HG02623 (cell line): ENCODE measurements around the gene NNT.
"Not testable (repeated sequence)": the region's sequence is repeated elsewhere in the genome, so short reads cannot be mapped to it uniquely, and the experiment has no call there.

Experiments used
- ATAC-seq: cut with Tn5 transposase; IDR thresholded peaks from one replicate; pipeline ENCODE4 v1.9.1; 2021; ENCODE audit warnings: moderate library complexity; ENCODE audit not compliant: unreplicated experiment

NNT gene

GRCh38 chr5:43602461-43603343, at the start of gene NNT:
NNT (plus strand) TSS chr5:43603180; CDS start chr5:43609196, 6,016 bp downstream.
- peak; percentile 77 for ATAC-seq

GRCh38 chr5:43553381-43553780, 49.6 kb upstream of the NNT start:
- ATAC-seq, result no peak

DNA sequence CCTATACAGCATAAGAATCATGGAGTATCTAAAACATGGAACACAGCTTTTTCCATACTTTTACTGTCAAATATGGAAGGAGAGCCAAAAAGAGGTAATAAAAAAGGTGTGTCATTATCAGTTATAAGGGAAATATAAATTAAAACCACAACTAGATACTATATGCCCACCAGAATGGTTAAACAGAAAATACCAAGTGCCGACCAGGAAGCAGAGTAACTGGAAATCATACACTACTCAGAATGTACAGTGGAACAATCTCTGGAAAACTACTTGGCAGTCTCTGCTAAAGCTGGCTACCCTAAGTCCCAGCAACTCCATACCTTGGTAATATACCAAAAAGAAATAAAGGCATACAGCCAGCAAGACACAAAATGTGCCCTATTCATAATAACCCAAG, 48.5 kb upstream of the NNT start:
- ATAC-seq, result no peak

DNA sequence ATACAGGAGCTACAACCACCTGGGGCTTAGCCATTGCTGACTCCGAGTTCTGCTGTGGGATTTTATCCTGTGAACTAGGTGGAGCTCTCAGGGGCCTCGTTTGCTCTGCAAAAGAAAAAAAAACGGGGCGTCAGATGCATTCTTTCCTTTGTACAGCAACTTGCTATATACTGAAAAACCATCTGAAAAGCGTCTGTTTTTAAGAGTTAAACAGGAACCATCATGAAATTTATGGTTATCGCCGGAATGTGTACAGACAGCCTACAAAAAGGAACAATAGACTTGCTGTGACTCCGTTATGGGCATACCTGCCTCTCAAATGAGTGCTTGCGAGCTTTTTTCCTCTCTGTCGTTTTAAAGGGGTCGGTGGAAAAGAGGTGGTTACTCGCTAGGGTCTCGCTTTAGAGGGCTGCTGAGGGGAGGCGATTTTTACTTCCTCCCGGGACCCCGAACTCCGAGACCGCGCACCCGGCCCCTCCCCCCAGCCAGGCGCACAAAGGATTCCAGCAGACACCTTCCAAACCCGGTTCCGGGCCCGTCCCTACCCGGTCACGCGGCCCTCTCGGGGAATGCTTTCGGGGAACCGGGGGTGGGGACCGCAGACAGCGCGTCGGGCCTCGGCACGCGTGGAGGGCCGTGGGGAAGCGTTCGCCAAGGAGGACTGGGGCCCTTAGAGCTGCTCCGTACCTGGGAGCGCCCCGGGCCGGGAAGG, 46.9 kb upstream of the NNT start:
- no peak for ATAC-seq

DNA sequence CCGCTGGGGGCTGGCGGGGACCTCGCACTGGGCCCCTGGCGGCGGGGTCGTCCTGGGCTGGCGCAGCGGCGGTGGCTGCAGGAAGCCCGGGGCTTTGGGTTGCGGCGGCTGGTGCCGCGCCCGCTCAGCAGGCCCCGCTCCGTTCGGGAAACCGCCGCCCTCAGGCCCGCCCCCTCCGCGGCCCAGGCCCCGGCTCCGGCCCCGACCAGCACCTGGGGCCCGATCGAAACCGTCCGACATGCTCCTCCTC, 46.4 kb upstream of the NNT start:
- ATAC-seq, result peak; percentile 89

- ATAC-seq, result peak; percentile 69
Measured at GRCh38 chr5:43556857-43557542, 46.0 kb upstream of the NNT start, which contains the start of gene PAIP1. PAIP1 (minus strand) TSS chr5:43557077; CDS start chr5:43556846, 231 bp downstream.

GRCh38 chr5:43560128-43560527, 42.9 kb upstream of the NNT start:
- ATAC-seq, result no peak

DNA sequence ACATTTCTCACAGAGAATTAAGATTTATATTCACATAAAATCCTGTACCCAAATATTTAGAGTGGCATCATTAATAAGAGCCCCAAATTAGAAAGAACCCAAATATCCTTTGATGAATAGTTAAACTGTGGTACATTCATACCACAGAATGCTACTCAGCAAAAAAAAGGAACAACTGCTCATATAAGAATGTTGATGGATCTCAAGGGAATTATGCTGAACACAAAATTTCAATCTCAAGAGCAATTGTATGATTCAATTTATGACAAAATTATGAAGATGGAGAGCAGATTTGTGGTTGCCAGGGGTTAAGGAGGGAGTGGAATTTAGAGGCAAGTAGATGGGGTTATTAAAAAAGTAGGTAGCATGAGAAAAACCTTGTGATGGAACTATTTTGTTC, 41.6 kb upstream of the NNT start:
- no peak for ATAC-seq

- no peak for ATAC-seq
Measured at GRCh38 chr5:43563321-43563720, 39.7 kb upstream of the NNT start.

DNA sequence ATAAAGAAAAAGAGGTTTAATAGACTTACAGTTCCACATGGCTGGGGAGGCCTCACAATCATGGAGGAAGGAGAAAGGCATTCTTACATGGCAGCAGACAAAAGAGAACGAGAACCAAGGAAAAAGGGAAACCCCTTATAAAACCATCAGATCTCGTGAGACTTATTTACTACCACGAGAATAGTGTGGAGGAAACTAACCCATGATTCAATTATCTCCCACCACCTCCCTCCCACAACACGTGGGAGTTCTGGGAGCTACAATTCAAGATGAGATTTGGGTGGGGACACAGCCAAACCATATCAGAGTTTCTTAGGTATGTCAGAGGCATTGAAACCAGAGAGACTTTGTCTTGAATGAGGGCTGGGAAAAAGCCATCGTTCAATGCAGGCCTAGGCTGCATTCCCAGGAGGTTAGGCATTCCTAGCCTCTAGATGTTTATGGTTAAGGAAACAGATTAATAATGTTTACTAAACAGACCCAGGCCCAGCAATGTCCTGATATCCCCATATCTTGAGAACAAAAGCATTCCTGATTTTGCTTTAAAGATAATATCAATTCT, 38.6 kb upstream of the NNT start:
- ATAC-seq, result no peak

GRCh38 chr5:43565043-43565442, 37.9 kb upstream of the NNT start:
- no peak for ATAC-seq

- ATAC-seq, result peak; percentile 73
Measured at GRCh38 chr5:43567967-43568366, 35.0 kb upstream of the NNT start.

DNA sequence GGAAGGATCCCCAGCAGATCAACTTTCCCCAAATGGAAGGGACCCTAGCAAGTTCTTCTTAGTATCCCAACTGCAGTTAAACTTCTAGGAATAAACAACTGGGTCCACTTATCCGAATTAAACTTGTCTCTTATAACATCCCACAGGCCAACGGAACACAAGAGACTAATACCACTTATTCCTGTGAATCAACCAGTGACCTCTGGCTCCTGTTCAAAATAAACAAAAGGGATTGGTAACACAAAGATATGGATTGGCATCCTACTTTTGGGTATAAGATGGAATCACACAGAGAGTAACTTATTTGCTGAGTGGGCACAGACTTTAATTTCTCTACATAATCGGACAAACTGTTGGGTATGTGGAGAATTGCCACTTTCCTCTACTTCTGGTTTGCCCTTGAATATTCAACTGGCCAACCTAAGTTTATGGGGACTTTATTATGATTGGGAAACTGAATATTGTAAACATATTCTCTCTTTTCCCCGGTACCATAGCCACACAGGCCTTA, 33.7 kb upstream of the NNT start:
- no peak for ATAC-seq

DNA sequence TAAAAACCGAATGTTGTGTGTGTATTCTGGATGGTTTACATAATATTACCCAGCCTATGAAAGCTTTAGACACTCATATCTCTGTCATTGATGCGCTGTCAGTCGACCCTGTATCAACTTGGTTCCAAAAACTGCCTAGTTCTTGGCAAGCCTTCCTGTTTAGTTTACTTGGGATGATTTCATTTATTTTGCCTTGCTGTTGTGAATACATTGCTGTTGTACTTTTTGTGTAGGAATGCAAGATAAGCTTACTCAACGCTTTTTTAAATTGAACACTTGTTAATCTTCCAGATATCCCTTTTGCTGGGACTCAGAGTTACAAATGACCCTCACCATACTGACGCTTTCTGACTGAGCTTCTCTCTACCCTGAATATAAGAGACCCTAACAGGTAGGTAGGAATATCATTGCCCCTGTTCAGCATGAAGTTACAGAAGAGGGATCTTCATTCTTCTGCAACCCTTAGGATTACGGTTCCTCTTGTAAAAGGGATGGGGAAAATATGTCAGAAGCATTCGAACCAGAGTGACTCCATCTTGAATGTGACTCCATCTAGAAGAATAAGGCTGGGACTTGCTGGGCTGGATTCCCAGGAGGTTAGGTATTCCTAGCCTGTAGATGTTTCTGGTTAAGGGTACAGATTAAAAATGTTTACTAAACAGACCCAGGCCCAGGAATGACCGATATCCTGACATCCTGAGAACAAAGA, 32.4 kb upstream of the NNT start:
- ATAC-seq, result no peak

- no peak for ATAC-seq
Measured at GRCh38 chr5:43571237-43571636, 31.7 kb upstream of the NNT start.

DNA sequence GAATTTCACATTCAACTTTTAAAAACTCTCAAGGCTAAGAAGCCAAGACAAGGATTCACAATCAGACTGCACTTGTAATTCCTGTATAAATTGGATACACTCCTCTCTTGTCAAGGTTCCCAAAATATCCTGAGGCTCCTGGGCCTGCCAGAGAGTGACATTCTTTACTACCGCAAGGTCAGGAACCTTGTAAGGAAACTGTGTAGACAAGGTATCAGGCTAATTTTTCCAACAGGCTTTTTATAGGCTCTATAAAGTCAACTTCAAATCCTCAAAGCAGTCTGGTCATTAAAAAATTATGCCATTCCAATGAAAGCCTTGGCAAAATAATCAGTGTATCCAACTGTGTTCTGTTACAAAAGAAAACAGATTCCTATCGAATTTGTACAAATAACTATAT, 30.6 kb upstream of the NNT start:
- no peak for ATAC-seq

DNA sequence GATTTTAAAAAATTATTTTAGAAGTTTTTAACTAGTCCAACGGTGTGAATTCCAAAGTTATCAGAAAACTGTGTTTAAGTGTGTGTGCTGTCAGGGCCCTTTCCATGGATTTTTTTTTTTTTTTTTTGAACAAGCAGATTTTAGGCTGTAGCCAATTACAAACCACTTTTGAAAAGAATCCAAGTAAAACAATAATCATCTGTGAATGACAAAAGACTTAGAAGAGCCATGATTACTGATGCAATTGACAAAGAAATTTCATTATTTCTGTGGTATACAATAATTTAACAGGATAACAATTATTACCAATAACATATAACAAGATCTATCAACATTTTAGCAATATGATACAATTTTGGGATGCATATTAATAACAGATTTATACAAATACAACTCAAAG, 29.9 kb upstream of the NNT start:
- ATAC-seq, result no peak

DNA sequence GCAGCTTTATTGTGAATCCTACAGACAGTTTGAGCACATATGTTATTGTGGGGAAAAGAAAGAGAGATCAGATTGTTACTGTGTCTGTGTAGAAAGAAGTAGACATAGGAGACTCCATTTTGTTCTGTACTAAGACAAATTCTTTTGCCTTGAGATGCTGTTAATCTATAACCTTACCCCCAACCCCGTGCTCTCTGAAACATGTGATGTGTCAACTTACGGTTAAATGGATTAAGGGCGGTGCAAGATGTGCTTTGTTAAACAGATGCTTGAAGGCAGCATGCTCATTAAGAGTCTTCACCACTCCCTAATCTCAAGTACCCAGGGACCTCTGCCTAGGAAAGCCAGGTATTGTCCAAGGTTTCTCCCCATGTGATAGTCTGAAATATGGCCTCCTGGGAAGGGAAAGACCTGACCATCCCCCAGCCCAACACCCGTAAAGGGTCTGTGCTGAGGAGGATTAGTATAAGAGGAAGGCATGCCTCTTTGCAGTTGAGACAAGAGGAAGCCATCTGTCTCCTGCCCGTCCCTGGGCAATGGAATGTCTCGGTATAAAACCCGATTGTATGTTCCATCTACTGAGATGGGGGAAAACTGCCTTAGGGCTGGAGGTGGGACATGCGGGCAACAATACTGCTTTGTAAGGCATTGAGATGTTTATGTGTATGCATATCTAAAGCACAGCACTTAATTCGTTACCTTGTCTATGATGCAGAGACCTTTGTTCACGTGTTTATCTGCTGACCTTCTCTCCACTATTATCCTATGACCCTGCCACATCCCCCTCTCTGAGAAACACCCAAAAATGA, 22.4 kb upstream of the NNT start:
- not testable (repeated sequence) for ATAC-seq

- no peak for ATAC-seq
Measured at GRCh38 chr5:43581398-43581797, 21.6 kb upstream of the NNT start.
